ENCODE results near the gene GAS7. TPM values are rescaled to one million over a fixed set of nuclear protein-coding genes. Genes with fewer than 3 reads are reported as not detected.

The GAS7 gene
- total and polyA plus RNA-seq, 2 experiments from 2014 or later: 1.9 to 10.7 TPM

GRCh38 chr17:9886141-9886930 is 312.1 kb downstream of the GAS7 start:
- Histone ChIP-seq H3K4me2 (no peak overlapping the region), H4K20me1 (replicated peaks; ENCODE audit: insufficient read depth) (no peaks in the 10 kb centered on the region), H3K4me1 (ENCODE audit: insufficient read depth) (no peaks in the 10 kb centered on the region), H3K27ac (ENCODE audit: low read depth) (no peak overlapping the region), H3F3A (replicated peaks; ENCODE audit: low read depth) (no peaks in the 10 kb centered on the region), H3K9me2 (ENCODE audit: insufficient read depth) (0 out of 2 replicates have a peak, but pooled peaks cover 7% of the 10 kb centered on the region), H2AFZ (no peak overlapping the region), H3K27me3 (ENCODE audit: insufficient read depth) (no peaks in the 10 kb centered on the region), H3K36me3 (ENCODE audit: insufficient read depth) (no peaks in the 10 kb centered on the region; the same call in 1 of the 2 replicates), H3K79me2 (replicated peaks; ENCODE audit: insufficient read depth) (no peaks in the 10 kb centered on the region), H3K4me3 (no peak overlapping the region)
- Mint-ChIP-seq H3K4me3 (no peak overlapping the region), H3K27ac (no peak overlapping the region), H3K4me1 (peaks cover 3% of the 10 kb centered on the region; the same call in 2 of the 3 replicates), H3K36me3 (ENCODE audit: low read depth) (peaks cover 6% of the 10 kb centered on the region; the same call in 2 of the 3 replicates), H3K27me3 (ENCODE audit: insufficient read depth, low read depth, poor library complexity) (peaks cover 3% of the 10 kb centered on the region), H3K9me3 (peaks cover 33% of the 10 kb centered on the region)
- TF ChIP-seq CREB1 (CRISPR knock-in tag; IDR thresholded peaks at IDR 0.05; ENCODE audit: low read depth): no peak
- TF ChIP-seq REST (IDR thresholded peaks at IDR 0.05; ENCODE audit: unreplicated experiment): no peak
- no peak for TF ChIP-seq POLR2AphosphoS5 (IDR thresholded peaks at IDR 0.05; ENCODE audit: low read depth)
- TF ChIP-seq ZNF462 (CRISPR knock-in tag; IDR thresholded peaks at IDR 0.05): no peak
- no peak for TF ChIP-seq EZH2phosphoT487 (IDR thresholded peaks at IDR 0.05; ENCODE audit: unreplicated experiment)
- TF ChIP-seq JUNB (IDR thresholded peaks at IDR 0.05; ENCODE audit: unreplicated experiment): no peak
- TF ChIP-seq CTCF (conservative IDR thresholded peaks at IDR 0.05; ENCODE audit: low read depth in 2 of 2): no peak
- TF ChIP-seq ZNF114 (CRISPR knock-in tag; IDR thresholded peaks at IDR 0.05): no peak
- no peak for TF ChIP-seq ETS1 (IDR thresholded peaks at IDR 0.05)
- TF ChIP-seq STAT1 (IDR thresholded peaks at IDR 0.05; ENCODE audit: unreplicated experiment): no peak
- no peak for TF ChIP-seq NANOG (IDR thresholded peaks at IDR 0.05; ENCODE audit: borderline replicate concordance)
- no peak for TF ChIP-seq EZH2 (IDR thresholded peaks at IDR 0.05; ENCODE audit: low read depth, unreplicated experiment)
- no peak for TF ChIP-seq ZNF331 (CRISPR knock-in tag; IDR thresholded peaks at IDR 0.05; ENCODE audit: low read depth)
- ATAC-seq (no peak), DNase-seq (ENCODE audit: low spot score) (no peak)
